Nephron progenitor cell (in vitro differentiated cells): ENCODE results near the gene GLRA2.
"Not testable (repeated sequence)": the region's sequence is repeated elsewhere in the genome, so short reads cannot be mapped to it uniquely, and the experiment has no call there.

Experiments used
- DNase-seq: peaks from one replicate; pipeline ENCODE4 v3.0.0; 2021
- H3K27ac Mint-ChIP-seq: 2 replicates; pipeline ENCODE4 v1.8.0; 2021; ENCODE audit warnings: mild to moderate bottlenecking, moderate library complexity, mixed read lengths
- H3K27me3 Mint-ChIP-seq: 2 replicates; pipeline ENCODE4 v1.8.0; 2021; ENCODE audit warnings: mild to moderate bottlenecking, low read depth, mixed read lengths; ENCODE audit not compliant: poor library complexity
- H3K36me3 Mint-ChIP-seq: 2 replicates; pipeline ENCODE4 v1.8.0; 2021; ENCODE audit warnings: low read depth, mixed read lengths
- H3K4me1 Mint-ChIP-seq: 2 replicates; pipeline ENCODE4 v1.8.0; 2021; ENCODE audit warnings: mixed read lengths
- H3K4me3 Mint-ChIP-seq: 2 replicates; pipeline ENCODE4 v1.8.0; 2021; ENCODE audit warnings: mild to moderate bottlenecking, moderate library complexity, mixed read lengths
- H3K9me3 Mint-ChIP-seq: 2 replicates; pipeline ENCODE4 v1.8.0; 2021; ENCODE audit warnings: mild to moderate bottlenecking, moderate library complexity, mixed read lengths
- CTCF ChIP-seq: fragments of 200-600 bp; sonication (generic); IDR thresholded peaks from 2 replicates; pipeline ENCODE4 v1.5.0; 2021; ENCODE audit warnings: antibody characterized with exemption

GLRA2 gene

DNA sequence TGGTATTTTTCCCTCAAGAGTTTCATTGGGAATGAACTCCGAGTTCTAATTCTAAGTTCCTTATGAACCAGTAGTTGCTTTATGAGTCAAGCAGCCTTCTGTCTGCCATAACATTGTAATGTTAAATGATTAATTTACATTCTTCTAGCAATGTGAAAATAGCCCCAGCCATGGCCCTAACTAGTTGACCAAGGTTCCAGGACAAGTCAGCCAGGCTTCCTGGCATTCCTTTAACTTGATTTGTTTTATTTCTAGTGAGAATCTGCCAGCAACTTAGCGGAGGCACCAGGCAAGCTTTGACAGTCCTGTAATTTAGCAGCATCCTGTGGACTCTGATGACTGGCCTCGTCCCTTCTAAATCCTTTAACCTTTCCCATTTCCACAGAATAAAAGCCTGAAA is 69.0 kb downstream of the GLRA2 start:
- Mint-ChIP-seq H3K4me3 (no peak overlapping the region), H3K4me1 (no peaks in the 10 kb centered on the region), H3K27me3 (peaks cover 6% of the 10 kb centered on the region), H3K9me3 (peaks cover 29% of the 10 kb centered on the region), H3K27ac (no peak overlapping the region), H3K36me3 (no peaks in the 10 kb centered on the region)
- TF ChIP-seq CTCF = no peak
- no peak for DNase-seq

DNA sequence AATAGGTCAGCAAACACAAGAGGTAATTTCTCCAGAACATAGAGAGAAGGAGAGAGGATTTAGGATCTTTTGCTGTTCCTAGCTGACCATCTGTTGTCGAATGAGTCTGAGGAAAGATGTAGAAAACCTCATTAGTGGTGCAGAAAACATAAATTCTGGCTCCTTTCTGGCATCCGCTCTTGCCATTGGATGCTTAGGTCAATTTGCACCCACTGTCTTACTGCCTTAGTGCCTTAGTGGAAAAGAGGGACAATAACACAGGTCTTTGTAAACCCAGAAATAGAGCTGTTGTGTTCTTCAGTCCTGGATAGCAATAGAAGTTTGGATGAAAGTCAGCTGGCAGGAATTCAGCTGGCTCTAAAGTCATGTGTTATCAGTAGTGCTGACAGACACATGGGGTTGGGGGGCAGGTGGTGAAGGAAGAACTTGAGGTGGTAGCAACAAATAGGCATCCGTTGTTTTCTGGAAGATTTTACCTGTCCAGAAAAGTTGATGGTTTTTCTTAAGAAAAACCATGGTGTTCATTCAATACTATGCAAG is 78.2 kb downstream of the GLRA2 start:
- no peaks in the 10 kb centered on the region for H3K4me1 Mint-ChIP-seq
- TF ChIP-seq CTCF = no peak
- peaks cover 3% of the 10 kb centered on the region for H3K27me3 Mint-ChIP-seq
- no peaks in the 10 kb centered on the region for H3K36me3 Mint-ChIP-seq
- DNase-seq = no peak
- H3K27ac Mint-ChIP-seq = no peak overlapping the region
- peaks cover 30% of the 10 kb centered on the region for H3K9me3 Mint-ChIP-seq
- H3K4me3 Mint-ChIP-seq = no peak overlapping the region

GRCh38 chrX:14612450-14612849 is 83.1 kb downstream of the GLRA2 start:
- H3K9me3 Mint-ChIP-seq = peaks cover 26% of the 10 kb centered on the region
- not testable (repeated sequence) for H3K27me3 Mint-ChIP-seq, H3K4me1 Mint-ChIP-seq, H3K4me3 Mint-ChIP-seq, H3K36me3 Mint-ChIP-seq, DNase-seq, H3K27ac Mint-ChIP-seq

GRCh38 chrX:14616301-14616700 is 87.0 kb downstream of the GLRA2 start:
- peaks cover 5% of the 10 kb centered on the region for H3K4me1 Mint-ChIP-seq
- TF ChIP-seq CTCF = no peak

GRCh38 chrX:14616836-14617235 is 87.5 kb downstream of the GLRA2 start:
- Mint-ChIP-seq H3K27me3 (peaks cover 3% of the 10 kb centered on the region), H3K4me1 (peaks cover 5% of the 10 kb centered on the region), H3K27ac (no peak overlapping the region), H3K36me3 (no peaks in the 10 kb centered on the region), H3K4me3 (no peak overlapping the region), H3K9me3 (peaks cover 35% of the 10 kb centered on the region)
- DNase-seq = no peak
- no peak for TF ChIP-seq CTCF

More at GRCh38 chrX:14616301-14616700, 87.0 kb downstream of the GLRA2 start:
- H3K27me3 Mint-ChIP-seq = peaks cover 3% of the 10 kb centered on the region
- H3K27ac Mint-ChIP-seq = no peak overlapping the region
- no peak for DNase-seq
- H3K36me3 Mint-ChIP-seq = no peaks in the 10 kb centered on the region
- H3K9me3 Mint-ChIP-seq = peaks cover 30% of the 10 kb centered on the region
- no peak overlapping the region for H3K4me3 Mint-ChIP-seq

GRCh38 chrX:14618177-14618965 is 89.0 kb downstream of the GLRA2 start:
- Mint-ChIP-seq H3K9me3 (peaks cover 41% of the 10 kb centered on the region), H3K27me3 (peaks cover 3% of the 10 kb centered on the region), H3K4me1 (peaks cover 5% of the 10 kb centered on the region), H3K36me3 (no peaks in the 10 kb centered on the region), H3K27ac (no peak overlapping the region), H3K4me3 (no peak overlapping the region)
- TF ChIP-seq CTCF = no peak
- DNase-seq = no peak
